IMR-90 (cell line): ENCODE measurements around the gene OR10H5. TPM values are rescaled to one million over a fixed set of nuclear protein-coding genes. Genes with fewer than 3 reads are reported as not detected.

Experiments used
- ATAC-seq: fragments of 200-7000 bp; cut with Tn5 transposase; 2 replicates; pipeline ENCODE4 v1.9.1; 2020; ENCODE audit warnings: low read depth, mild to moderate bottlenecking, moderate library complexity
- BruUV-seq: library from RNA; stranded (reverse); fragments of 400-500 nt; replicated peaks from 2 replicates; lab custom pipeline; 2021; lab: Mats Ljungman, UMichigan
- CTCF ChIA-PET: fragments of 300-600 bp; formaldehyde crosslinking; extraction: SDS; loops from one replicate; lab custom pipeline; 2021; ENCODE audit warnings: antibody characterized with exemption; lab: Yijun Ruan, JAX
- POLR2A ChIA-PET: fragments of 300-600 bp; sonication (Branson Sonifier 250); formaldehyde crosslinking; loops from one replicate; lab custom pipeline; 2022; ENCODE audit warnings: antibody characterized with exemption; ENCODE audit not compliant: unreplicated experiment; lab: Charles Lee
- DNase-seq: peaks from one replicate; pipeline ENCODE4 v3.0.0; 2013
- H2AFZ ChIP-seq: replicated peaks from 2 replicates; pipeline ENCODE3; 2013; ENCODE audit warnings: low read length, mild to moderate bottlenecking; ENCODE audit not compliant: poor library complexity
- H2AK5ac ChIP-seq: 2 replicates; pipeline ENCODE4 v1.6.1; 2013; ENCODE audit warnings: low read depth, low read length, inconsistent platforms
- H2AK9ac ChIP-seq: replicated peaks from 2 replicates; pipeline ENCODE3; 2013; ENCODE audit warnings: mild to moderate bottlenecking, low read depth, low read length, moderate library complexity; ENCODE audit not compliant: poor library complexity
- H2BK120ac ChIP-seq: 2 replicates; pipeline ENCODE4 v1.6.1; 2013; ENCODE audit warnings: low read depth, low read length, inconsistent platforms
- H2BK15ac ChIP-seq: 3 replicates; pipeline ENCODE4 v1.6.1; 2013; ENCODE audit warnings: low read depth, low read length, inconsistent platforms
- H2BK20ac ChIP-seq: 2 replicates; pipeline ENCODE4 v1.6.1; 2013; ENCODE audit warnings: low read depth, mild to moderate bottlenecking, inconsistent platforms, low read length, moderate library complexity
- H2BK5ac ChIP-seq: 2 replicates; pipeline ENCODE4 v1.6.1; 2013; ENCODE audit warnings: mild to moderate bottlenecking, low read depth, low read length, inconsistent platforms; ENCODE audit not compliant: poor library complexity, severe bottlenecking
- H3K14ac ChIP-seq: replicated peaks from 2 replicates; pipeline ENCODE4 v1.6.1; 2013; ENCODE audit warnings: low read depth, low read length, inconsistent platforms
- H3K18ac ChIP-seq: 2 replicates; pipeline ENCODE4 v1.6.1; 2013; ENCODE audit warnings: low read depth, low read length, control low read depth
- H3K23ac ChIP-seq: 2 replicates; pipeline ENCODE4 v1.6.1; 2013; ENCODE audit warnings: low read depth, low read length, inconsistent platforms
- H3K27ac ChIP-seq: 2 replicates; pipeline ENCODE4 v1.5.1; 2013; ENCODE audit warnings: mild to moderate bottlenecking, control low read depth, low read length; ENCODE audit not compliant: insufficient read depth
- H3K27me3 ChIP-seq: 2 replicates; pipeline ENCODE4 v1.6.1; 2013; ENCODE audit warnings: low read length; ENCODE audit not compliant: control insufficient read depth, insufficient read depth
- H3K36me3 ChIP-seq: 2 replicates; pipeline ENCODE4 v1.6.1; 2013; ENCODE audit warnings: low read length, mixed read lengths; ENCODE audit not compliant: control insufficient read depth, insufficient read depth
- H3K4ac ChIP-seq: 2 replicates; pipeline ENCODE4 v1.6.1; 2013; ENCODE audit warnings: low read depth, low read length, inconsistent platforms
- H3K4me1 ChIP-seq: 2 replicates; pipeline ENCODE4 v1.6.1; 2013; ENCODE audit warnings: low read length, mixed read lengths; ENCODE audit not compliant: control insufficient read depth, insufficient read depth
- H3K4me2 ChIP-seq: 2 replicates; pipeline ENCODE4 v1.6.1; 2013; ENCODE audit warnings: low read depth, mild to moderate bottlenecking, control low read depth, low read length, moderate library complexity
- H3K4me3 ChIP-seq: 2 replicates; pipeline ENCODE4 v1.5.1; 2013; ENCODE audit warnings: low read depth, mild to moderate bottlenecking, control low read depth, low read length, moderate library complexity; ENCODE audit not compliant: insufficient read depth
- H3K56ac ChIP-seq: 2 replicates; pipeline ENCODE4 v1.6.1; 2013; ENCODE audit warnings: low read length, inconsistent platforms; ENCODE audit not compliant: insufficient read depth; ENCODE audit errors: extremely low read depth
- H3K79me1 ChIP-seq, 2 experiments: 2 replicates each; pipeline ENCODE4 v1.6.1; 2013; ENCODE audit warnings: low read length in 2 of 2, inconsistent platforms in 1 of 2, low read depth in 1 of 2
- H3K9ac ChIP-seq: 2 replicates; pipeline ENCODE4 v1.6.1; 2013; ENCODE audit warnings: low read depth, low read length, control low read depth
- H3K9me1 ChIP-seq: 2 replicates; pipeline ENCODE4 v1.6.1; 2013; ENCODE audit warnings: low read length, inconsistent platforms; ENCODE audit not compliant: insufficient read depth
- H3K9me3 ChIP-seq: 2 replicates; pipeline ENCODE4 v1.6.1; 2013; ENCODE audit warnings: low read length; ENCODE audit not compliant: control insufficient read depth, insufficient read depth
- H4K20me1 ChIP-seq: 2 replicates; pipeline ENCODE4 v1.6.1; 2013; ENCODE audit warnings: low read length, inconsistent platforms; ENCODE audit not compliant: insufficient read depth
- H4K5ac ChIP-seq: 2 replicates; pipeline ENCODE4 v1.6.1; 2013; ENCODE audit warnings: mild to moderate bottlenecking, low read depth, low read length, control low read depth
- H4K8ac ChIP-seq, 2 experiments: 2 replicates each; pipeline ENCODE4 v1.6.1; 2013; ENCODE audit warnings: low read depth in 2 of 2, low read length in 2 of 2, control low read depth in 1 of 2, inconsistent platforms in 1 of 2
- H4K91ac ChIP-seq: 2 replicates; pipeline ENCODE4 v1.6.1; 2013; ENCODE audit warnings: low read depth, low read length, inconsistent platforms; ENCODE audit not compliant: insufficient read depth
- BHLHE40 ChIP-seq: fragments of 150-350 bp; IDR thresholded peaks from 2 replicates; pipeline ENCODE4 v1.6.1; 2016; ENCODE audit warnings: mild to moderate bottlenecking, low read depth, low read length
- CEBPB ChIP-seq: IDR thresholded peaks from 2 replicates; pipeline ENCODE4 v1.6.1; 2012; ENCODE audit warnings: low read depth, low read length, improper control_type of control experiment
- CHD1 ChIP-seq: IDR thresholded peaks from 2 replicates; pipeline ENCODE4 v1.6.1; 2012; ENCODE audit warnings: low read depth, low read length, improper control_type of control experiment
- FOS ChIP-seq: fragments of 150-350 bp; IDR thresholded peaks from 2 replicates; pipeline ENCODE4 v1.6.1; 2016; ENCODE audit warnings: low read depth, low read length
- MAFK ChIP-seq: IDR thresholded peaks from 2 replicates; pipeline ENCODE4 v1.6.1; 2012; ENCODE audit warnings: low read depth, low read length, improper control_type of control experiment
- MAZ ChIP-seq: IDR thresholded peaks from 2 replicates; pipeline ENCODE4 v1.6.1; 2012; ENCODE audit warnings: low read depth, mild to moderate bottlenecking, low read length, improper control_type of control experiment, moderate library complexity, borderline replicate concordance
- MXI1 ChIP-seq: IDR thresholded peaks from 2 replicates; pipeline ENCODE4 v1.6.1; 2012; ENCODE audit warnings: low read depth, mild to moderate bottlenecking, low read length, moderate library complexity, borderline replicate concordance
- NFE2L2 ChIP-seq: fragments of 150-350 bp; IDR thresholded peaks from 2 replicates; pipeline ENCODE4 v1.6.1; 2016; ENCODE audit warnings: low read depth, mild to moderate bottlenecking, low read length
- POLR2A ChIP-seq: IDR thresholded peaks from 2 replicates; pipeline ENCODE4 v1.6.1; 2012; ENCODE audit warnings: mild to moderate bottlenecking, low read depth, low read length
- RAD21 ChIP-seq: IDR thresholded peaks from 2 replicates; pipeline ENCODE4 v1.6.1; 2012; ENCODE audit warnings: low read length, improper control_type of control experiment
- RCOR1 ChIP-seq: IDR thresholded peaks from 2 replicates; pipeline ENCODE4 v1.6.1; 2012; ENCODE audit warnings: mild to moderate bottlenecking, low read length, improper control_type of control experiment; ENCODE audit not compliant: insufficient replicate concordance
- RFX5 ChIP-seq: IDR thresholded peaks from 2 replicates; pipeline ENCODE4 v1.8.0; 2012; ENCODE audit warnings: low read depth, mild to moderate bottlenecking, low read length, moderate library complexity
- SMC3 ChIP-seq: fragments of 150-350 bp; IDR thresholded peaks from 2 replicates; pipeline ENCODE4 v1.6.1; 2016; ENCODE audit warnings: low read depth, mild to moderate bottlenecking, antibody characterized with exemption, low read length, moderate library complexity
- WGBS, 2 experiments: methylation state at CpG; one replicate each; pipeline versions ENCODE4 v1.1.5 to v1.1.7; 2013; ENCODE audit warnings: missing lambda C conversion rate in 2 of 2; ENCODE audit not compliant: insufficient read length in 1 of 2; ENCODE audit errors: extremely low coverage in 2 of 2; 5-methylcytosine and 5-hydroxymethylcytosine counted together
- dilution Hi-C: fragments of 300-500 bp; cut with HindIII; formaldehyde crosslinking; loops from one replicate; pipeline ENCODE4 v1.14.3; 2018; ENCODE audit warnings: low sequenced_read_pairs; ENCODE audit not compliant: unreplicated experiment
- in situ Hi-C: fragments of 300-500 bp; cut with MboI; formaldehyde crosslinking; loops from 3 replicates; pipeline ENCODE4 v1.14.3; 2019; ENCODE audit warnings: low sequenced_read_pairs, inconsistent platforms, mixed read lengths
- intact Hi-C: fragments of 100-400 bp; cut with micrococcal nuclease; formaldehyde crosslinking; loops from 2 replicates; pipeline ENCODE4 v1.10.0; 2022
- polyA plus RNA-seq, 3 experiments: library from polyadenylated mRNA; depleted of rRNA; stranded (reverse); fragments of >200 nt; gene quantifications; 2 replicates each; pipeline ENCODE4 v1.2.3, GENCODE V29; 2012; ENCODE audit warnings: low replicate concordance in 1 of 3
- total RNA-seq: library from RNA; depleted of rRNA; stranded (reverse); fragments of >200 nt; gene quantifications from 2 replicates; pipeline ENCODE4 v1.2.3, GENCODE V29; 2012
- TF ChIP-seq, protein P1 (sequence below): fragments of 150-350 bp; IDR thresholded peaks from 2 replicates; pipeline ENCODE4 v1.6.1; 2017; ENCODE audit warnings: mild to moderate bottlenecking, antibody characterized with exemption, low read length, low read depth
- TF ChIP-seq, protein P2 (sequence below): fragments of 150-350 bp; IDR thresholded peaks from 2 replicates; pipeline ENCODE4 v1.6.1; 2016; ENCODE audit warnings: low read depth, mild to moderate bottlenecking, low read length, moderate library complexity, borderline replicate concordance
- TF ChIP-seq, protein P3 (sequence below): conservative IDR thresholded peaks from 2 replicates; pipeline ENCODE4 v1.5.1; 2012; ENCODE audit warnings: mild to moderate bottlenecking, low read depth, low read length, improper control_type of control experiment

The OR10H5 gene
- total and polyA plus RNA-seq, 2 of the 4 experiments (the other 2 are of a cell fraction), result not detected

DNA sequence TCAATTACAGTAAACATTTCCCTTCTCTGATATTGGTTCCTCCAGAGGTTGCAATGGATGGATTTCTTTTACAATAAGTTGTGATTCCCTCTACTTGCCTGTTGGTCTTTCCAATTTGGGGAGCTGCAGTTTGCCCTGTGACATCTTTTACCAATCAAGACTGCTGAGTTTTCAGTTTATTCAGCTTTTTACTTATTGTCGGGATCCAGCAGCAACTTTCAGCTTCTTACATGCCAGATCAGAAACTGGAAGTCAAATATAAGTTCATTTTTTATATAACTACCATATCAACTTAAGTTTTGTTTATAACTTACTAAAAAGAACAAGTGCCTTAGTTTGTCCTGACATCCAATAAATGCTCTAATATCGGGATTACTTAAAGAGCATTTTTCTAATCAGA is 39.2 kb upstream of the OR10H5 start:
- H4K91ac ChIP-seq, result no peak overlapping the region
- POLR2A ChIA-PET, result no interaction called here
- H3K4me1 ChIP-seq, result no peaks in the 10 kb centered on the region
- no peak overlapping the region for H4K5ac ChIP-seq
- no CpG with 5 or more reads among the region's 2 CpGs for WGBS, 2 experiments
- no peak overlapping the region for H3K4me3 ChIP-seq
- H3K36me3 ChIP-seq, result no peaks in the 10 kb centered on the region
- no peak overlapping the region for H2BK15ac ChIP-seq
- ATAC-seq (no peak), DNase-seq (no peak)
- dilution Hi-C loops (no loop called here), in situ Hi-C loops (no loop called here), intact Hi-C loops (no loop called here)
- CTCF ChIA-PET, result no interaction called here
- H3K56ac ChIP-seq, result no peak overlapping the region
- peaks cover 7% of the 10 kb centered on the region for H3K9me3 ChIP-seq
- TF ChIP-seq RFX5, result no peak
- TF ChIP-seq, protein P1, sequence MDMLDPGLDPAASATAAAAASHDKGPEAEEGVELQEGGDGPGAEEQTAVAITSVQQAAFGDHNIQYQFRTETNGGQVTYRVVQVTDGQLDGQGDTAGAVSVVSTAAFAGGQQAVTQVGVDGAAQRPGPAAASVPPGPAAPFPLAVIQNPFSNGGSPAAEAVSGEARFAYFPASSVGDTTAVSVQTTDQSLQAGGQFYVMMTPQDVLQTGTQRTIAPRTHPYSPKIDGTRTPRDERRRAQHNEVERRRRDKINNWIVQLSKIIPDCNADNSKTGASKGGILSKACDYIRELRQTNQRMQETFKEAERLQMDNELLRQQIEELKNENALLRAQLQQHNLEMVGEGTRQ, result no peak
- TF ChIP-seq, protein P2, sequence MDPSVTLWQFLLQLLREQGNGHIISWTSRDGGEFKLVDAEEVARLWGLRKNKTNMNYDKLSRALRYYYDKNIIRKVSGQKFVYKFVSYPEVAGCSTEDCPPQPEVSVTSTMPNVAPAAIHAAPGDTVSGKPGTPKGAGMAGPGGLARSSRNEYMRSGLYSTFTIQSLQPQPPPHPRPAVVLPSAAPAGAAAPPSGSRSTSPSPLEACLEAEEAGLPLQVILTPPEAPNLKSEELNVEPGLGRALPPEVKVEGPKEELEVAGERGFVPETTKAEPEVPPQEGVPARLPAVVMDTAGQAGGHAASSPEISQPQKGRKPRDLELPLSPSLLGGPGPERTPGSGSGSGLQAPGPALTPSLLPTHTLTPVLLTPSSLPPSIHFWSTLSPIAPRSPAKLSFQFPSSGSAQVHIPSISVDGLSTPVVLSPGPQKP, result no peak
- TF ChIP-seq, protein P3, sequence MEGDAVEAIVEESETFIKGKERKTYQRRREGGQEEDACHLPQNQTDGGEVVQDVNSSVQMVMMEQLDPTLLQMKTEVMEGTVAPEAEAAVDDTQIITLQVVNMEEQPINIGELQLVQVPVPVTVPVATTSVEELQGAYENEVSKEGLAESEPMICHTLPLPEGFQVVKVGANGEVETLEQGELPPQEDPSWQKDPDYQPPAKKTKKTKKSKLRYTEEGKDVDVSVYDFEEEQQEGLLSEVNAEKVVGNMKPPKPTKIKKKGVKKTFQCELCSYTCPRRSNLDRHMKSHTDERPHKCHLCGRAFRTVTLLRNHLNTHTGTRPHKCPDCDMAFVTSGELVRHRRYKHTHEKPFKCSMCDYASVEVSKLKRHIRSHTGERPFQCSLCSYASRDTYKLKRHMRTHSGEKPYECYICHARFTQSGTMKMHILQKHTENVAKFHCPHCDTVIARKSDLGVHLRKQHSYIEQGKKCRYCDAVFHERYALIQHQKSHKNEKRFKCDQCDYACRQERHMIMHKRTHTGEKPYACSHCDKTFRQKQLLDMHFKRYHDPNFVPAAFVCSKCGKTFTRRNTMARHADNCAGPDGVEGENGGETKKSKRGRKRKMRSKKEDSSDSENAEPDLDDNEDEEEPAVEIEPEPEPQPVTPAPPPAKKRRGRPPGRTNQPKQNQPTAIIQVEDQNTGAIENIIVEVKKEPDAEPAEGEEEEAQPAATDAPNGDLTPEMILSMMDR, result no peak
- no peak for TF ChIP-seq CHD1
- no peak for TF ChIP-seq BHLHE40
- TF ChIP-seq MXI1, result no peak
- no peak for TF ChIP-seq MAFK
- no peak for TF ChIP-seq RAD21
- no peak for TF ChIP-seq NFE2L2
- TF ChIP-seq CEBPB, result no peak
- TF ChIP-seq MAZ, result no peak
- no peak for TF ChIP-seq FOS
- no peak for TF ChIP-seq RCOR1
- no peak for TF ChIP-seq POLR2A
- no peak for TF ChIP-seq SMC3
- no peak overlapping the region for H2AK5ac ChIP-seq
- no peak overlapping the region for H3K9ac ChIP-seq
- no peak overlapping the region for H2AFZ ChIP-seq
- no peaks in the 10 kb centered on the region for H3K27me3 ChIP-seq
- no peak overlapping the region for H2AK9ac ChIP-seq
- no TSS peak for BruUV-seq
- no peaks in the 10 kb centered on the region for H3K79me1 ChIP-seq
- no peak overlapping the region for H2BK20ac ChIP-seq
- H3K23ac ChIP-seq, result no peak overlapping the region
- no peak overlapping the region for H2BK120ac ChIP-seq
- H4K8ac ChIP-seq, result no peak overlapping the region
- H3K18ac ChIP-seq, result no peak overlapping the region
- H3K27ac ChIP-seq, result no peak overlapping the region
- H3K4ac ChIP-seq, result no peak overlapping the region
- H3K9me1 ChIP-seq, result no peaks in the 10 kb centered on the region
- H3K14ac ChIP-seq, result no peak overlapping the region
- no peak overlapping the region for H2BK5ac ChIP-seq
- H3K4me2 ChIP-seq, result no peak overlapping the region
- H4K20me1 ChIP-seq, result no peaks in the 10 kb centered on the region
